ENCODE measurements around the gene PPP1R27.

Gene PPP1R27

DNA sequence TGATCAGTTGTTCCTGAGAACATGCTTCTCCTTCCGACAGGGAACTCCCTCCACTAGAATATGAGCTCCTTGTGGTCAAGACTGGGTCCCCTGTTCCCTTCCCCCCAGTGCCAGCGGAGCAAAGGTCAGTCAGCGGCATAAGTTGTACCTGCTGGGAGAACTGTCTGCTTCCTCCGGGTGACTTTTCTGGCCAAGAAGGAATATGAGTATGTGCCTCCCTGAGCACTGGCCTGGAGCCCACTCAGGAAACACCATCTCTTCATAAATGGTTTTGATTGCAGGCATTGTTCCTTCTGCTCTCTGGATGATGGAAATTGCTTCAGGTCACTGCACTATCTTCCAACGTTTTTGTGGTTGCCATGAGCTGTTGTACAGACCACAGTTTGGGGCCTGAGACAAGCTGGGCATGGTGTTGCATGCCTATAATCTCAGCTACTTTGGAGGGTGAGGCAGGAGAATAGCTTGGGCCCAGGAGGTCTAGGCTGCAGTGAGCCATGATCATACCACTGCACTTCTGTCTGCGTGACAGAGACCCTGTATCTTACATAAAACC lies 28.3 kb upstream of the PPP1R27 start:
- in situ Hi-C loops (cut with MboI; ENCODE audit: low sequenced_read_pairs), result no loop called here

DNA sequence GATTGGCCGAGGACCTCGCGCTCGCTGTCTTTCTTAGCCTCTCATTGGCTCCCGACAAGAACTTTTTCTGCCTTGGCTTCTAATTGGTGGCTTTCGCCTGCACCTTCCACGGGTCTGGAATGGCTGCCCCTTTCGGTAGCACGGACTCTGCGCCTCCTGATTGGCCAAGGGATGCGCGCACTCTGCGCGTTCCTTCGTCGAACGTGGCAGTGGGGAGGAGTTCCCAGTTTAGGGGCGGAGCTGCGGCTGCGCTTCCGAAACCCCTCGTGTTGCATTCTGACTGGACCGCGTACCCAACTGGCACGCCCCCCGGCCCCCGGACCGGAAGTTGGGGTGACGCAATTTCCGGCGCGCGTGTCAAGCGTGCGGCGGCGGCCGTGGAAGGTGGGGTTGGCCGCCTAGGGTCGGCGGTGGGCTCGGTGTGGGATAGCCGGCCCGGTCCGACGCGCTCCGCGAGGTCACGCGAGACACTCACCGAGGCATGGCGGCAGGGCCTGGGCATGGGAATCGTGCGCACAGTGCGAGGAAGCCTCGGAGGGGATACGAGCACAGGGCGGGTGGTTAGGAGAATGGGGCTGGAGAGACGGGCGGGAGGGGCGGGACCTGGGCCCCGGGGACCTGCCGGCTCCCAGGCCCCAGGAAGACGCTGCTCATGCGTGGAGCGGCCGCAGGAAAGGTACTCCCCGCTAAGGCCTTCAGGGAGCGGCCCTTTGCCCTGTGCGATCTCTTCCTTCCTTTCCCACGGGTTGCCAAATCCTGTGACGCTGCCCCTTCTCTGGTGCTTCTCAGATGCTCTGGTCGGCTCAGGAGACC lies 26.1 kb upstream of the PPP1R27 start:
- in situ Hi-C loops (cut with MboI; ENCODE audit: low sequenced_read_pairs), result no loop called here

DNA sequence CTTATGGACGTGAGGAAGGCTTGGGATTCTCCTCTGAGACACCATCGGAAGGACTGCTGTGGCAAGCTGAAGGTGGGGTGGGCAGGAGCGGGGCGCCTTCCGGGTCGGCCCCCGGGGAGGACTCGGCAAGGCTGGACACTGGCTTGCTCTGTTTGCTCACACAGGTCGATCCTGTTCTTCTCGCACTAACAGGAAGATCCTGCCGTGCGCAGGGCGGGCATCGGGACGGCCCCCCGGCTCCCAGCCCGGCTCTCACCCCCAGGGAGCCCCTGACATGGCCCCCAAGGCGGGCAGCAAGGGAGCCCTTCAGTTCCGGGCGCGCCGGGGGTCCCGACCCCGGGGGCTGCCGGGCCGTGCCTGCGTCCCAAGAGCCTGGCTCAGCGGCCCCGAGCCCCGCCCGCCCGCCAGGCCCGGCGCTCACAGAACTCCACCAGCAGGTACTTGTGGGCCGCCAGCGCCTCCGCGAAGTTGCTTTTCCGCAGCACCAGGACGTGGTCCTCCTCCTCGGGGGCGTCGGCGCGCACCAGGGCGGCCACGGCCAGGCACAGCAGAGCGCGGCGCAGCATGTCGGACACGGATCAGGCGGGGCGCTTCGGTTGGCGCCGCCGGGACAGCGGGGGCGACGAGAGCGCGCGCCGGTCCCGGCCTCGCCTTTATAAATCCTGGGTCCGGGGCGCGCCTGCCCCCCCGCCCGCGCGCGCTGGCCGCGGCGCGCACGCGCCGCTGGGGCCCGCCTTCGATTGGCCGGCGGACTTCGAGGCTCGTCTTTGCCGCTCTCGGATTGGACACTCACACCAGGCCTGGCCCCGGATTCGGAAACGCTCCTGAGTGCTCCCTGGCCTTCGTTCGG lies 25.3 kb upstream of the PPP1R27 start, which contains the start of gene P4HB:
Gene P4HB (minus strand): TSS at position 630 of the 850 bp plus-strand sequence. CDS start 64 bp downstream, at position 566.
- in situ Hi-C loops (cut with MboI; ENCODE audit: low sequenced_read_pairs), result no loop called here

GRCh38 chr17:81858967-81859905 lies 24.4 kb upstream of the PPP1R27 start:
- in situ Hi-C loops (cut with MboI; ENCODE audit: low sequenced_read_pairs), result no loop called here

- in situ Hi-C loops (cut with MboI; ENCODE audit: low sequenced_read_pairs), result no loop called here
Measured at GRCh38 chr17:81858170-81858966, 23.5 kb upstream of the PPP1R27 start.

DNA sequence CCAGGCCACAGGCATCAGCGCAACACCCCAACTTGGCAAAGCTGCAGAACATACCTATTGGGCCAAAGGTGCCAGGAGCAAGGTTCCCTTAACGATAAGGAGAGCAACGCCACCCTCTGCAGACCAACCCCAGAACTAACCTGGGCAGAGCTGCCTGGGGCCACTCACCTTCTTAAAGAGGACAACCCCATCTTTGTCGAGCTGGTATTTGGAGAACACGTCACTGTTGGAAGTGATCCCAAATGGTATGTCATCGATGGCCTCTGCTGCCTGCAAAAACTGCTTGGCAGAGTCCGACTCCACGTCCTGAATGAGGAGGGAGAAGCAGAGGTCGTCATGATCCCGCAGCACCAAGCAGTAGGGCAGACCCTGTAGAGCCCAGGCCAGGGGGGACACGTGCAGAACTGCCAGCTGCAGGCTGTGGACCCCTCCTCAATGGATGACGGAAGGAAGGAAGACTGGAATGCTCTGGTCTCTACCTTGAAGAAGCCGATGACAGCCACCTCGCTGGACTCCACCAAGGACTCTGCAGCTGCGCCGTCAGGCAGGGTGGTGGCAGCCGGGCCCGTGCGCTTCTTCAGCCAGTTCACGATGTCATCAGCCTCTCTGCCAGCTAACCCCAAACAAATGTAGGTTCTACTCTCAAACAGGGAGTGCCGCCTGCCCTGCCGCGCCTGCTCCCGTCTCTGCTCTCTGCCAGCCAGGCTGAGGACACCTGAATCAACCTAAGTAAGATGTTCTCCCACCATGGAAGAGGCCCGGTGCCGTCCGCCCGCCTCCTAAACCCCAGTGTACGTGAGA lies 20.3 kb upstream of the PPP1R27 start:
- in situ Hi-C loops (cut with MboI; ENCODE audit: low sequenced_read_pairs), result no loop called here

DNA sequence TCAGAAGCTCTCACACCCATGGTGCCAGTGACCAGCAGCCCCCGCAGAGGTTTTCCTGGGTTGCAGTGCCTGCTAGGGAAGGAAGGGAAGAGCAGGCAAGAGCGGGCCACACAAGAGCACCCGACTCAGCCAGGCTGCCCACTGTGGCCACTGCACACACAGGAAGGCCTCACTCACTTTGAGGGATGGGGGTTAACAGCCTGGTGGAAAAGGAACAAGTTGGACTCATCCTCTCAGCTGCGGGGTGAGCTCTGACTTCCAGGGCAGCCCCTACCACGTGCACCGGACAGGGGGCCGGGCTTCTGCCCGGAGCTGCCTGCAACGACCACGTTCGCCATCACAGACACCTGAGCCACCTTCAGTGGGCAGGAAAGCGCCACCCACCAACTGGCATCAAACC lies 17.4 kb upstream of the PPP1R27 start:
- in situ Hi-C loops (cut with MboI; ENCODE audit: low sequenced_read_pairs), result no loop called here

DNA sequence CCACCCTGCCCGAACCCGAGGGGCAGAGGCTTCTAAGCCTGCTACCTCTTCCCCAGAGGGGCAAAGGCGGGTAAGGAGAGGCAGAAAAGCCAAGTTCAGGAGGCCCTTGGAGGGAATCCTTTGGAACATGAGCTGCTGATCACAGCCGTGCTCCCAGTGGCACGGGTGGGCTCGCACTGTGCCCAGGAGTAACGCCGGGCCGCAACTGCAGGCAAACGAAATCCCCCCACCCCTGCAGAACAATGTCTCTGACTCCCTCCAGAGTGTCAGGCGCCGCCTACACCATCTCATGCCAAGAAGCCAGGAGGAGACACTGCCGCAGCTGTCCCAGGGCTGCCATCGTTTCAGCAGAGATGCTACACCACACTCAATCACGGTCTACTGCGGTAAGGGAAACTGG lies 16.6 kb upstream of the PPP1R27 start:
- in situ Hi-C loops (cut with MboI; ENCODE audit: low sequenced_read_pairs), result no loop called here

GRCh38 chr17:81849457-81849856 lies 14.6 kb upstream of the PPP1R27 start:
- in situ Hi-C loops (cut with MboI; ENCODE audit: low sequenced_read_pairs), result no loop called here

DNA sequence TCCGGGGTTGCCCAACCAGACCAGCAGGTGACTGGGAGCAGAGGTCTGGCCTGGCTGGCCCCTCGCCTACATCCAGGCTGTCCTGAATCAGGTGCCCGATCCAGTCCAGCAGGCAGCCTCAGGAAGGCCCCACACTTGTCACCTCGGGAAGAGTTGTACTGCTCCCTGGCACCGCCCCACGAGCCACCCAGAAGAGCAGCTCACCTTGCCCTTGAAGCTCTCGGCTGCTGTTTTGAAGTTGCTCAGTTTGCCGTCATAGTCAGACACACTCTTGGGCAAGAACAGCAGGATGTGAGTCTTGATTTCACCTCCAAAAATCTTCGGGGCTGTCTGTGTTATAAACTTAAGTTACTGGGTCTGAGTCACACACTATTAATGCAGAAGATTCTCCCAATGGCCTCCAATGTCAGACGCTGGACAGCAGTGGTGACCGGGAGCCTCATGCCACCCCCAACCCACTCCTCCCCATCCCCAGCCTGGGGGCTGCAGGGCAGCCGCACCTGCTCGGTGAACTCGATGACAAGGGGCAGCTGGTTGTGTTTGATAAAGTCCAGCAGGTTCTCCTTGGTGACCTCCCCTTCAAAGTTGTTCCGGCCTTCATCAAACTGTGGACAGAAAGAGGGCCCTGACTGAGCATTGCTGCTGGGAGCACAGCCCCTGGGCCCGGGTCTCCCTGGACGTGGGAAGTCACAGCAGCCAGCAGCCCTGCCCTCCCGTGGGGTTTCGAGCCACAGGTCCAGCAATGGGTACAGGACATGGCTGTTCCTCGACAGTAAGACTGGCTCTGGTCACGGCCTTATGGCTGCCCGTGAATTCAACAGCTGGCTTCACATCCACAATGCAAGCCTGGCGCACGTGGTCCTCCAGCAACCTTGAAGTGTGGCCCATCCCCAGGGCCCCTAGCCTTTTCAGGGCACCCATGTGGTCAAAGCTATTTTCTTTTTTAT lies 12.2 kb upstream of the PPP1R27 start:
- in situ Hi-C loops (cut with MboI; ENCODE audit: low sequenced_read_pairs), result no loop called here

- in situ Hi-C loops (cut with MboI; ENCODE audit: low sequenced_read_pairs), result no loop called here
Measured at GRCh38 chr17:81845881-81846742, 11.3 kb upstream of the PPP1R27 start.

- in situ Hi-C loops (cut with MboI; ENCODE audit: low sequenced_read_pairs), result no loop called here
Measured at GRCh38 chr17:81845361-81845760, 10.5 kb upstream of the PPP1R27 start.

DNA sequence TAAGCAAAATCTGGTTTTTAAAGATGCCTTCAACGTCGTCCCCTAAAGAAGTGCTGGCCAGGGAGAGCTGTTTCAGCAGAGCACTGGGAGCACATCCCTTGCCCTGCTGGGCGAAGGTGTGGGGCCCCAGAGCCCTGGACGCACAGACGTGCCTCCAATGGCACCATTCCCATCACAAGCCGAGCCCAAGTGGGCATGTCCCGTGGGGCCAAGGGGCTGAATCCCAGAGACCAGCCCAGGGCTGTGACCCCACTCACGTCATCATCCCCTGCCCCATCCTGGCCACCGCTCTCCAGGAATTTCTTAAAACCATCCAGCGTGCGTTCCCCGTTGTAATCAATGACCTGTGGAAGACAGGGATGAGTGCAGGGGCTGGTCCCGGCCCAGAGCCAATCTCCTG lies 10.0 kb upstream of the PPP1R27 start:
- in situ Hi-C loops (cut with MboI; ENCODE audit: low sequenced_read_pairs), result no loop called here

GRCh38 chr17:81844327-81844851 lies 9.5 kb upstream of the PPP1R27 start:
- in situ Hi-C loops (cut with MboI; ENCODE audit: low sequenced_read_pairs), result no loop called here

GRCh38 chr17:81843713-81844326 lies 9.0 kb upstream of the PPP1R27 start:
- in situ Hi-C loops (cut with MboI; ENCODE audit: low sequenced_read_pairs), result no loop called here

Data from HL-60/S4 treated with phorbol 12-myristate 13-acetate at 8.2 ng/mL for 4 days and 3 days (cell line).